SK-N-SH treated with all-trans-retinoic acid at 6 μM for 48 hours (cell line): ENCODE measurements around the gene COL19A1.

ENCODE experiments used
- BACH2 ChIP-seq: fragments of 250-450 bp; sonication (Bioruptor Pico); IDR thresholded peaks from 2 replicates; pipeline ENCODE4 v1.9.0; 2021; ENCODE audit warnings: mild to moderate bottlenecking, borderline replicate concordance
- CSDC2 ChIP-seq: fragments of 250-450 bp; sonication (Bioruptor Pico); IDR thresholded peaks from 2 replicates; pipeline ENCODE4 v1.5.0; 2020; ENCODE audit warnings: mild to moderate bottlenecking, moderate library complexity
- ESRRG ChIP-seq: fragments of 250-450 bp; sonication (Bioruptor Pico); IDR thresholded peaks from 2 replicates; pipeline ENCODE4 v1.6.1; 2021; ENCODE audit warnings: mild to moderate bottlenecking
- ISL1 ChIP-seq: fragments of 250-450 bp; sonication (Bioruptor Pico); IDR thresholded peaks from 2 replicates; pipeline ENCODE4 v2.1.2; 2022; ENCODE audit warnings: mild to moderate bottlenecking, moderate library complexity
- PATZ1 ChIP-seq: fragments of 250-450 bp; sonication (Bioruptor Pico); IDR thresholded peaks from 2 replicates; pipeline ENCODE4 v1.8.0; 2020; ENCODE audit warnings: mild to moderate bottlenecking, moderate library complexity, borderline replicate concordance
- POU6F1 ChIP-seq: fragments of 250-450 bp; sonication (Bioruptor Pico); IDR thresholded peaks from 2 replicates; pipeline ENCODE4 v1.8.0; 2021; ENCODE audit warnings: low read depth, mild to moderate bottlenecking, moderate library complexity, borderline replicate concordance
- SNAI2 ChIP-seq: fragments of 250-450 bp; sonication (Bioruptor Pico); IDR thresholded peaks from 2 replicates; pipeline ENCODE4 v1.5.0; 2020; ENCODE audit warnings: mild to moderate bottlenecking, moderate library complexity
- TOX ChIP-seq: fragments of 250-450 bp; sonication (Bioruptor Pico); IDR thresholded peaks from 2 replicates; pipeline ENCODE4 v1.8.0; 2021; ENCODE audit warnings: mild to moderate bottlenecking, moderate library complexity, borderline replicate concordance
- ZC3H10 ChIP-seq: fragments of 250-450 bp; sonication (Bioruptor Pico); IDR thresholded peaks from 2 replicates; pipeline ENCODE4 v1.5.1; 2021; ENCODE audit warnings: mild to moderate bottlenecking, moderate library complexity
- ZNF8 ChIP-seq: fragments of 450-650 bp; formaldehyde crosslinking; IDR thresholded peaks from 2 replicates; pipeline ENCODE4 v1.5.0; 2020; ENCODE audit warnings: mild to moderate bottlenecking, moderate library complexity

- no peak for TF ChIP-seq CSDC2 (CRISPR knock-in tag)
- no peak for TF ChIP-seq PATZ1 (CRISPR knock-in tag)
- no peak for TF ChIP-seq ISL1 (CRISPR knock-in tag)
- TF ChIP-seq ESRRG (CRISPR knock-in tag), result no peak
- TF ChIP-seq POU6F1 (CRISPR knock-in tag), result no peak
- no peak for TF ChIP-seq SNAI2 (CRISPR knock-in tag)
- no peak for TF ChIP-seq ZNF8
- TF ChIP-seq TOX (CRISPR knock-in tag), result no peak
- no peak for TF ChIP-seq BACH2 (CRISPR knock-in tag)
- no peak for TF ChIP-seq ZC3H10
Measured at GRCh38 chr6:69881322-69882151, 15.2 kb downstream of the COL19A1 start.
